ENCODE results near the gene DOK4.
A peak's percentile ranks its signal among the peaks of the same experiment; 100 is the strongest.
"Not testable (repeated sequence)": the region's sequence is repeated elsewhere in the genome, so short reads cannot be mapped to it uniquely, and the experiment has no call there.

The DOK4 gene

GRCh38 chr16:57475711-57476339 is 10.5 kb downstream of the DOK4 start:
- DNase-seq: peak; percentile 16 to 76 (median 38)

- no peak for DNase-seq
Measured at GRCh38 chr16:57474671-57475661, 11.3 kb downstream of the DOK4 start.

- no peak for DNase-seq
Measured at GRCh38 chr16:57473906-57474305, 12.4 kb downstream of the DOK4 start.

GRCh38 chr16:57473176-57473840 is 13.0 kb downstream of the DOK4 start:
- no peak for DNase-seq

DNA sequence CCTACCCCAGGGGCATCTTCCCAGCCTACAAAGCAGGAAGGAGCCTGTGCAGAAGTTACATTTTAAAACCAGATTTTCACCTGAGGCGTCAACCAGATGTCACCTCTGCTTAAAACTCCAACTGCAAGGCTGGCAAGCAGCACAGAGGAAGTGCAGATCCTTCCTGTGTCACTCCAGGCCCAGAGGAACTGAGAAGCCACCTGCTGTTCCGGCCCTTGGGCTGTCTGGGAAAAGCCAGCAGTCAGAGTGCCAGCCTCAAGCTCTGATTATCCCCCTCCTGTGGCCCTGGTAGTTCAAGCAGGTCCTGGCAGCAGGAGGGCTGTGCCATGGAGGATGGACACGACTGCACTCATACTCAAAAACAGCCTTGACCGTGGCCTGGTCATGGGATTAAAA is 13.6 kb downstream of the DOK4 start:
- DNase-seq: no peak

- no peak for DNase-seq
Measured at GRCh38 chr16:57471852-57472664, 14.2 kb downstream of the DOK4 start.

GRCh38 chr16:57471209-57471608 is 15.1 kb downstream of the DOK4 start:
- DNase-seq: no peak

DNA sequence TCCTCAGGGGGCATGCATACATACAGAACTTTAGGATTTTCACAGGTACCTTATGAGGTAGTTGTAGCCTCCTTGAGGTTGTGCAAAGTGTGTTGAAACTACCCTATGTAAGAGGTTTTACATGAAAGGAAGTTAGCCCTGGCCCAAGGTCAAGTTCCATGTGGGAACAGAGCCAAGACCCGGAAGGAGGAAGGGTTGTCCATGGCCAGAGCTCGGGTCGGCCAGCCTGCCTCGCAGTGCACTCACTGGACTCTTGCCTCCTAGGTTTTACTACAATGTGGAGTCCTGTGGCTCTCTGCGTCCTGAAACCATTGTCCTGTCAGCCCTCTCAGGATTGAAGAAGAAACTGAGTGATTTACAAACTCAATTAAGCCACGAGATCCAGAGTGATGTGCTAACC is 15.6 kb downstream of the DOK4 start:
- DNase-seq: no peak

DNA sequence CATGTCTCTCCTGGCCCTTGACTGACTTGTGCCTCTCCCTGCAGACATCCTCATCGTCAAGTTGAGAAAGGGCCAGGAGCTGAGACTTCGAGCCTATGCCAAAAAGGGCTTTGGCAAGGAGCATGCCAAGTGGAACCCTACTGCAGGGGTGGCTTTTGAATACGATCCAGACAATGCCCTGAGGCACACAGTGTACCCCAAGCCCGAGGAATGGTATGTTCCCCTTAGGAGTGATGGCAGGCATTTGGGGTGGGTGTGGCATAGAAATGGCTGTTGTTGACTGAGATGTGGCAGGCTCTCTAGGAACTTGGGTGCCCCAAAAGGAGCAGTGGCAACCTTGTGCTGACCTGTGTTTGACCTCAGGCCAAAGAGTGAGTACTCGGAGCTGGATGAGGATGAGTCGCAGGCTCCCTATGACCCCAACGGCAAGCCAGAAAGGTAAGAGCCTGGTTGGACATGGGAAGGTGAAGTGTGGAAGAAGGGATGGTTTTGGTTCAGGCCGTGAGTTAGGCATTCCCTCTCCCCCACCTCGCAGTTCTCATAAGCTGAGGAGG is 16.3 kb downstream of the DOK4 start:
- DNase-seq: no peak

DNA sequence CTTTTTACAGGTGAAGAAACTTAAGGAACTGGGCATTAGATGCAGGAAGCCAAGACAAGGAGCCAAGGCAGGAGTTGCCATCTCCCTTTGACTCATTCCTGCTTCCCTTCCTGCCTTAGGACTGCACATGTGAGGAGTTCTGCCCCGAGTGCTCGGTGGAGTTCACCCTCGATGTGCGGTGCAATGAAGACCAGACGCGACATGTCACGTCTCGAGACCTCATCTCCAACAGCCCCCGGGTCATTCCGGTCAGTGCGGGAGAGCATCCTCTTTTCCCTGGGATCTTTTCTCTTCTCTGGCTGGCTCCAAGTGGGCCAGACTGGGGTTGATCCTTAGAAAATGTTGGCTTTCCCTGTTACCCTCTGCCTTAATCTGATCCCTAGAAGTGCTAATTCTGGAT is 17.2 kb downstream of the DOK4 start:
- DNase-seq: no peak

DNA sequence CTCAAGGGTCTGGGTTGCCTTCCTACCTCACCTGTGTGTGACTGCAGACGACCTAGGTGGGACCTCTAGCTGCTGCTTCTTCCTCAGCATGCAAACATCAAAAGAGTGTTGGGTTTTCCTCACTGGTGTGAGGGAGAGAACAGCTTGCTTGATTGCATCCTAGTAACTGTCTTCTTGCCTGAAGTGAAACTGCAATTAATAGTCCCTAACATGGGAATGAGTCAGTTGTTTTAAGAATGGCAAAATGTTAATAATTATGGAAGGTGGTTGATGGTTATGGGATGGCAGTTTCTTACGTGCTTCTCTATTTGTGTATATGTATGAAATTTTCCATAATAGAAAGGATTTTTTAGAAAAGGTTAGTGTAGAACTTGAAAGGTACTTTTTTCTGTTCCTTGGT is 17.9 kb downstream of the DOK4 start:
- no peak for DNase-seq

- DNase-seq: no peak
Measured at GRCh38 chr16:57464523-57464922, 21.8 kb downstream of the DOK4 start.

- DNase-seq: no peak
Measured at GRCh38 chr16:57462978-57463362, 23.3 kb downstream of the DOK4 start.

DNA sequence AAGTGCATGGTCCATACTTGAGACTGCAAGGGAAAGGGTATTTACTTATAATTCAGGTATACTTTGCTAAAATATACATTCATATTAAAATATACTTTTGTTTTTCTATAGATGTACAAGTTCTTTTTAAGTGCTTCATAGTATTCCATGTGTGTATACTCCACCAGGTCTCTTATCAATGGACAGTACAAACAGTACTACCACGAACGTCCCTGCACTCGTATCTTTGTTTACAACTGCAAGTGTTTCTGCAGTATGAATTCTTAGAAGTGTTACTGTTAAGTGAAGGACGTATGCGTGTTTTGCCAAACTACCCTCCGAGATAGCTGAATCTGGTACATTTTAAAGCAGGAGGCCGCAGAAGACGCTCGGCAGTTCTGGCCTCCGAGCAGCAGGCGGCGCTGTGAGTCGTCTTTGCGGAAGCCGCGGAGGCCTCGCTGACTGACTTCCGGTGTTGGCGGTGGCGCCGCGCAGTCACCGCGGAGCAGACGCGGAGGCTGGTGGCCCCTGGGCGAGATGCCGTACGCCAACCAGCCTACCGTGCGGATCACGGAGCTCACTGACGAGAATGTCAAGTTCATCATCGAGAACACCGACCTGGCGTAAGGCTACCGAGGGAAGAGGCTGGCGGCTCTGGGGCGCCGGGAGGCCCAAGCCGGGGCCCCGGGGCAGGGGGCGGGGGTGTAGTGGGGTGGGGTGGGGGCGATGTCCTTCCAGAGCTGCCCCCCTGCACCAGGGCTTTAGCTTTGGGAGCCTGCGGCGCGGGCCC is 23.9 kb downstream of the DOK4 start, which contains the start of gene POLR2C:
Gene POLR2C (plus strand): TSS at position 471 of the 769 bp plus-strand sequence. CDS start 46 bp downstream, at position 517.
- peak; percentile 88 to 93 (median 90) for DNase-seq

- no peak for DNase-seq
Measured at GRCh38 chr16:57452021-57452420, 34.3 kb downstream of the DOK4 start.

DNA sequence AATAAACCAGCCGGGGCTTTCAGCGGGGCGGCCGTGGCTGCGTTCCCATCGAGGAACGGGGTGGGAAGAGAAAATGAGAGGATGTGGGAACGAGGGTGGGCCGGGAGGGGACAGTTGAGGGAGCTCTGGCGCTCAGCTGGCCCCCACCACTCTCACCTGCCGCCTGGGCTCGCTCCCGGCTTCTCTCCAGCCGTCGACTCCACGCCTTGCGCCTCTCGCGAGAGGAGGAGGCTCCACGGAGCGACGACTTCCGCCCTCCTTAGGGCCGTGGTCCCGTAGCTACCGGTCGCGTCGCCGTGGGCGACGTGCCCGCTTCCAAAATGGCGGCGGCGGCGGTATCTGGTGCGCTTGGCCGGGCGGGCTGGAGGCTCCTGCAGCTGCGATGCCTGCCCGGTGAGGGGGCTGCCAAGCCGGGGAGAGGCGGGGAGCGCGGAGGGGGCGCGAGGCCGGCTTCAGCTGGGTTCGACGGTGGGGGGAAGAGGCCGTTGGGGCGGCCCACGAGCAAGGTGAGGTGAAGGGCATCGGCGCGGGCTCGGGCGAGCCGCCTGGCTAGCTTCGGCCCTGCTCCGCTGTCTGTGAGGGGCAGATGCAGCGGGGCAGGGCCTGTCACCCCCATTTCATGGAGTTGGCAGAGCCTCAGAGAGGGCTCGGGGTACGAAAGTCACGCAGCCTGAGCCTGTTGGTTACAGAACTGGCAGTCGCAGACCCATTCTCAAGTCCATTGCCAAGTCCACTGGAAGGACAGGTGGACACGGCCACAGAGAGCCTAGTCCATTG is 38.9 kb downstream of the DOK4 start, which contains the start of the genes CIAPIN1 and COQ9:
Gene CIAPIN1 (minus strand): TSS at position 200 of the 777 bp plus-strand sequence. CDS start 6,457 bp downstream, outside the sequence.
Gene COQ9 (plus strand): TSS at position 294 of the 777 bp plus-strand sequence. CDS start 27 bp downstream, at position 321.
- peak; percentile 73 to 91 (median 82) for DNase-seq

DNA sequence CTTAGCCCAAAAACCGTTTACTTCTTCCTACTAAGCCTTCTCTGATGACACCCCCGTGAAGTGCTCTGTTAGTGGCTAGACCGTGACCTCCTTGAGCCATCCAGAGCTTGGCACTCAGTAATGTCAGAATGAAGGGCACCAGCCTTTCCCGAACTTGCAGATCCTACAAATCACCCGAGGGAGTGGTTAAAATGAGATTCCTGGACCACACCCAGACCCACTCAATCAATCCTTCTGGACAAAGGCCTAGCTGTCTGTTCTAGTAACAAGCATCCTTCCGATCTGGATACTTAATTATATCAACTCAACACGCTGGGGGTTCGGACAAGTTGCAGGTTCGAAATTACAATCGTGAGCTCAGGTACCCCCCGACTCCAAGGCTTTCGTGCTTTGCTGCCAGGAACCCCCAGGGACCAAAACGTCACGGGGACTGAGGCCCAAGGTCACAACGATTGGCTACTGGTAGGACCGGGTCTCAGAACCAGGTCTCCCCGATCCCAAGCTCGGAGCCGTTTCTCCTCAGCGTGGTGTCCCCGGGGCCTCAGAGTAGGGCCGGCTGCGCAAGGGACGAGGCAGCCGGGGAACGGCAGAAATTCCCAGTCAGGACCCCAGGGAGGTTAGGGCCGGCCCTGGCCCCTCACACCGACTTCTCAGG is 39.6 kb downstream of the DOK4 start:
- peak in 1 of 4 experiments; percentile 18 for DNase-seq

DNA sequence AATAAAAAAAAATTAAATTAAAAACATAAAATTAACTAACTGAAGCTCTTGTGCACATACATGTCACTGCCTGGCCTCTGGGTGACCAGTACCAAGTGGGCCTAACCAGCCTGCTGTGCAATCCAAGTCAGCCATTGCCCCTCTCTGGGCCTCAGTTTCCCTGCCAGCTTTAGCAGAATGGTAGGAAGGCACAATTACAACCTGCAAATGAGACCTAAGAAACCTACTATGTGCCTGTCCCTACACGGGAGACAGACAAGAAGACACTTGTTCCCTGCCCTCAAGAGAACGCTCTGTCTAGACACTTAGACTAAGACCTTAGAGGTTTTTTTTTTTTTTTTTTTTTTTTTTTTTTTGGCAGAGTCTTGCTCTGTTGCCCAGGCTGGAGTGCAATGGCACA is 40.8 kb downstream of the DOK4 start:
- DNase-seq: no peak

- no peak for DNase-seq
Measured at GRCh38 chr16:57444711-57445110, 41.6 kb downstream of the DOK4 start.

- not testable (repeated sequence) for DNase-seq
Measured at GRCh38 chr16:57440551-57440950, 45.7 kb downstream of the DOK4 start.

All from activated naive CD4-positive, alpha-beta T cell (primary cell).